DND-41 (cell line): Measurements from ENCODE around the gene MAPK13.

Experiments
- ATAC-seq: fragments of 200-7000 bp; cut with Tn5 transposase; 3 replicates; pipeline ENCODE4 v1.9.1; 2021; ENCODE audit warnings: low read depth; ENCODE audit not compliant: insufficient read depth
- DNase-seq: peaks from one replicate; pipeline ENCODE4 v3.0.0-alpha.2; 2020
- H2AFZ ChIP-seq: 2 replicates; pipeline ENCODE4 v1.6.0; 2012; ENCODE audit warnings: low read depth, low read length
- H3K27ac ChIP-seq: 2 replicates; pipeline ENCODE4 v1.5.1; 2012; ENCODE audit warnings: low read length, inconsistent platforms
- H3K27me3 ChIP-seq: fragments of 200-600 bp; sonication (generic); 2 replicates; pipeline ENCODE4 v1.6.0; 2012; ENCODE audit warnings: low read length, mild to moderate bottlenecking, inconsistent platforms; ENCODE audit not compliant: insufficient read depth, poor library complexity
- H3K36me3 ChIP-seq: 2 replicates; pipeline ENCODE4 v1.5.1; 2012; ENCODE audit warnings: low read length, inconsistent platforms; ENCODE audit not compliant: insufficient read depth
- H3K4me1 ChIP-seq: 2 replicates; pipeline ENCODE4 v1.5.1; 2012; ENCODE audit warnings: mild to moderate bottlenecking, low read length; ENCODE audit not compliant: insufficient read depth
- H3K4me2 ChIP-seq: 2 replicates; pipeline ENCODE4 v1.6.0; 2012; ENCODE audit warnings: mild to moderate bottlenecking, moderate library complexity, low read length, inconsistent platforms; ENCODE audit not compliant: insufficient read depth
- H3K4me3 ChIP-seq, 2 experiments: fragments of 200-600 bp in 1 of 2; shearing (Covaris generic) in 1 of 2; 2 replicates each; pipeline ENCODE4 v1.5.1; 2012 to 2016; ENCODE audit warnings: inconsistent platforms in 2 of 2, low read length in 2 of 2, mild to moderate bottlenecking in 2 of 2, low read depth in 1 of 2, moderate library complexity in 1 of 2
- H3K79me2 ChIP-seq: 2 replicates; pipeline ENCODE4 v1.6.0; 2012; ENCODE audit warnings: low read length, inconsistent platforms; ENCODE audit not compliant: insufficient read depth
- H3K9ac ChIP-seq: 2 replicates; pipeline ENCODE4 v1.6.0; 2012; ENCODE audit warnings: low read depth, mild to moderate bottlenecking, inconsistent platforms, low read length, moderate library complexity
- H3K9me3 ChIP-seq: 2 replicates; pipeline ENCODE4 v1.5.1; 2012; ENCODE audit warnings: low read length, moderate library complexity, mild to moderate bottlenecking, inconsistent platforms; ENCODE audit not compliant: insufficient read depth, severe bottlenecking
- H4K20me1 ChIP-seq: 2 replicates; pipeline ENCODE4 v1.6.0; 2012; ENCODE audit warnings: low read length; ENCODE audit not compliant: insufficient read depth
- CTCF ChIP-seq: IDR thresholded peaks from 2 replicates; pipeline ENCODE4 v1.5.1; 2012; ENCODE audit warnings: borderline replicate concordance, low read length, moderate library complexity, mild to moderate bottlenecking; ENCODE audit not compliant: poor library complexity, severe bottlenecking; ENCODE audit errors: extremely low read depth
- EZH2 ChIP-seq: IDR thresholded peaks from 3 replicates; pipeline ENCODE4 v1.6.1; 2012; ENCODE audit warnings: borderline replicate concordance, low read depth, mild to moderate bottlenecking, moderate library complexity, low read length, inconsistent platforms; ENCODE audit not compliant: severe bottlenecking

MAPK13 gene

GRCh38 chr6:36154286-36154685 is 24.0 kb downstream of the MAPK13 start:
- H3K27me3 ChIP-seq = no peaks in the 10 kb centered on the region
- H3K27ac ChIP-seq = no peak overlapping the region
- ATAC-seq = no peak
- no peak overlapping the region for H2AFZ ChIP-seq
- no peaks in the 10 kb centered on the region for H3K9me3 ChIP-seq
- TF ChIP-seq EZH2 (no peak), CTCF (no peak)
- no peaks in the 10 kb centered on the region for H3K79me2 ChIP-seq
- no peaks in the 10 kb centered on the region for H4K20me1 ChIP-seq
- no peak overlapping the region for H3K4me3 ChIP-seq
- no peak overlapping the region for H3K4me2 ChIP-seq
- no peak for DNase-seq
- peaks cover 7% of the 10 kb centered on the region for H3K4me1 ChIP-seq
- no peaks in the 10 kb centered on the region for H3K36me3 ChIP-seq
- no peak overlapping the region for H3K9ac ChIP-seq

- H3K36me3 ChIP-seq = no peaks in the 10 kb centered on the region
- H3K27me3 ChIP-seq = no peaks in the 10 kb centered on the region
- H3K27ac ChIP-seq = no peak overlapping the region
- H3K4me1 ChIP-seq = no peaks in the 10 kb centered on the region
- H3K9ac ChIP-seq = no peak overlapping the region
- H3K4me3 ChIP-seq = no peak overlapping the region
- no peaks in the 10 kb centered on the region for H3K9me3 ChIP-seq
- H2AFZ ChIP-seq = no peak overlapping the region
- no peaks in the 10 kb centered on the region for H3K79me2 ChIP-seq
- TF ChIP-seq EZH2 = no peak
- TF ChIP-seq CTCF = no peak
- ATAC-seq = no peak
- H4K20me1 ChIP-seq = no peaks in the 10 kb centered on the region
- DNase-seq = no peak
- no peak overlapping the region for H3K4me2 ChIP-seq
These were observed 25.3 kb downstream of the MAPK13 start for GRCh38 chr6:36155662-36156061.

GRCh38 chr6:36160147-36160760 is 29.9 kb downstream of the MAPK13 start:
- no peak for ATAC-seq
- TF ChIP-seq EZH2 (no peak), CTCF (no peak)

More at GRCh38 chr6:36160147-36160760, 29.9 kb downstream of the MAPK13 start:
- Histone ChIP-seq H3K9ac (no peak overlapping the region), H3K27me3 (no peaks in the 10 kb centered on the region), H3K79me2 (no peaks in the 10 kb centered on the region), H3K4me3 (no peak overlapping the region), H3K4me1 (no peaks in the 10 kb centered on the region), H3K27ac (no peak overlapping the region), H2AFZ (no peak overlapping the region), H3K36me3 (no peaks in the 10 kb centered on the region), H4K20me1 (no peaks in the 10 kb centered on the region), H3K4me2 (no peak overlapping the region), H3K9me3 (no peaks in the 10 kb centered on the region)
- no peak for DNase-seq
